Measurements from ENCODE around the gene PRKCE.
A peak's percentile ranks its signal among the peaks of the same experiment; 100 is the strongest.

The PRKCE gene

DNA sequence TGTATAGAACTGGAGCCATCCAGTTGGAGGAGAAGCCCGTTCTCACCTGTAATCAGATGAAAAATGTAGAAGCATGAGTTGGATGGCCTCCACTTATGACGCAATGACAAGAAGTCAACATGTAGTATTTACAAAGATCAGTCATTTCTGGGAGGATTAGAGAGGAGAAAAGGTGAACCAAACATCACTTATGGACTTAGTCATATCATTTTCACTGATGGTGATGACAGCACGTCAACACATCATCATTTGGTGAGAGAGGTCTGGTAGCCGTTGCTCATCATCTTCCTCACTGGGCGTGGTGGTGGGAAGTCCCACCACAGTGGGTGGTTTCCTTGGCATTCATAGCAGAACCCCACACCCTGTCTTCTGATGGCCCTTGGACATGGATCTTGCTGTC, 381.5 kb downstream of the PRKCE start:
- DNase-seq (ENCODE audit: low spot score) (peak; percentile 18), FAIRE-seq (no peak)

DNA sequence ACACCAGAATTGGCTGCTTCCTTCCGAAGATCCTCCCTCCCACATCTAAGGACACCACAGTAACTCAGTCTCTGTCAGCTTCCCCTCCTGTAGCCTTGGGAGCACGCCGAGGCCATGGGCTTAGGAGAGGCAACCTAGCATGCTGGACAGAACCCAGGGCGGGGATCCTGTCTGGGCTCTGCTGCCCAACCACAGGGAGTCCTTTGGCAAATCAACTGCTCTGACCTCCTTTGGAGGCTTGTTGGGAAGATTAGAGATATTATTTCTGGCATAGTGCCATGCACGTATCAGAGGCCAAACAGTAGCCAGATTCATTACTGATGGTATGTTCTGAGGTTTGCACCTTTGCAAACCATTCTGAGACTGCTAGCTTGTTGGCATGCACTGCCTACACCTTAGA, 383.1 kb downstream of the PRKCE start:
- DNase-seq (ENCODE audit: low spot score), result peak; percentile 11
- no peak for FAIRE-seq

DNA sequence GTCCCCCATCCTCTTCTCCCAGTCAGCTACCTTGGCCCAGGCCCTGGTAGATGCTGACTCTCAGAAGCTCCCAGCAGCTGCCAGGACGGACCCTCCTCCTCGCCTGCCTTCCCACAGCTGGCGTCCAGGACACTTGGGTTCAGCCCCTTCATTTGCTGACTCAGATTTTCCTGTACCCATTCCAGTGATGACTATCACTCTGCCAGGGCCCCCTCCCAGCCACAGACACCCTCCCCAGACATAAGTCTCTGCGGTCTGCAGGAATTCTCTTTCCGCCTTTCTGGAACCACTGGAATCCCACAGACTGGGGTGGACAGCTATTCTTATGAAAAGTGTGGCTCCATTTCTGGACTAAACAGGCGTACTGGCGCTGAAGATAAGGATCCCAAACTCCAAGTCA, 385.5 kb downstream of the PRKCE start:
- FAIRE-seq (no peak), DNase-seq (ENCODE audit: low spot score) (peak; percentile 41)

DNA sequence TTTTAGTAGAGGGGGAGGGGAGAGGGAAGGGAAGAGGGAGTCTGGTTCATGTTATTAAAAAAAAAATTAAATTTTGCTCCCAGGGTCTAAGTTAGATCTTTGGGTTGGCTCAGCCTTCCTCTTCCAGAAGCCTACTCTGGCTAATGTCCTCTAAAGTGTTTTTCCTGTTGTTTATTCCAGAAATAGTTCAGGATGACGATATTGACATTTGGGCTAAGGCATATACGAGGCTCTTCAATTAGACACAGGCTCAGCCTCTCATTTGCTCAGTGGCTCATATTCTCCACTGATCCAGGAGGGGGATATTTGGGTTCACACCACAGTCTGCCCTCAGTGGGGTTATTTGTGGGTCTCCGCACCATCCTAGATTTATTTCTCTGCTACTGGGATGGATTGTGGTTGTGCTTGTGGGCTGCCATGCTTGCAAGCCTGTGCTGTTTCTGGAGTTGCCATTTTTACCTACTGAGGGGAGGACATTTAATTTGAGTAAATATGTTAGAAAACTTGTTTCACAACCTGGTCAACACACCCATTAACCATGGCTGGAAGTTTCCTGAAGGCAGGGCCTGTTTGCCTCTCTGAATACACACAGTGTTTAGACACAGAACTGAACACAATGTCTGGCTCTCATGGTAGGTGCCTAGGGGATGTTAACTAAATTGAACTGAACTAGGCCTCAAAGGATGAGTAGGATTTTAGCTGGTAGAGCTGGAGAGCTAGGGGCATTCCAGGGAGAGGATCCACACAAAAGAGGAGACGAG, 388.2 kb downstream of the PRKCE start:
- DNase-seq (ENCODE audit: low spot score) (no peak), FAIRE-seq (no peak)

DNA sequence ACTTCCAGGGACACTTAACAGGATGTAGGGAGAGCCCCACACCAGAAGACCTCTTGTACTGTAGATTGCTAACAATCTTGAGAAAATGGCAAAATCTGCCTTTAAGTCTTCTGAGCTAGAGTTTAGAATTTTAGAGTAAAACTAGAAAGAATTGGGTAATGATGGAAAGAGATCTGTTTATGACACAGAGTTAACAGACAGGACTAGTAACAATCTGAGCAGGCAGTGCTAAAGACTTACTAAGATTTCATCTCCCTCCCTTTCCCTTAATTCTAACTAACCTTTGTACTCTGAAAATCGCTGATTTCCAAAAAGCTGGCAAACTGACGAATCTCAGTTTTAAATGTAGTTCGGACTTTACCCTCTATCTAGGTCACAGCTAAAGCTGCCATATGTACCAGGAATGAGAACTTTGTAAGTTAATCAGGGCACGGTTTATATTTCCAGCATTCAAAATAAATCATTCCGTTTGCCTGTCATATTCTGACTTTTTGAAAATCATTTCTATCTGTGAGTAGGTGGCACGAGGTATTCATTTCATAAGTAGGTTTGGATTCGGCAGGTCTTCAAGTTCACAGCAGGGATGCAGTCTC, 389.2 kb downstream of the PRKCE start:
- FAIRE-seq, result no peak
- DNase-seq (ENCODE audit: low spot score), result no peak

DNA sequence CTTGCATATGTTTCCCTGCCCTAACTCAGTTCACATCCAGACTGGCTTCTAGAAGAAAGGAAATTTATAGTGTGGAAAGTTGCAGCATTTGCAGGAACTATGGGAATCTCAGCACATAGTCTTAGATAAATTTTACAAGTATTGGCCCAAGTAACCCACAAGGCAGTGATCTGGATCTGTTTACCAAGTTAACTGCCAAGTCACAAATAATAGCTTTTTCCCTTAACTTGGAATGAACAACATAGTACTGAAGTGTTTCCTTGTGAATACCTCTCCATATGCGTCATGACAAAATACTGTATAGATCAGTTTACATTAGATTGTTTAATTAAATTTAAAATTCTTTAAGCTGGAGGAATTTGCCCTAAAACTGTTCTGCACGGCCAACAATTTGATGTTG, 390.0 kb downstream of the PRKCE start:
- DNase-seq (ENCODE audit: low spot score) (no peak), FAIRE-seq (no peak)

DNA sequence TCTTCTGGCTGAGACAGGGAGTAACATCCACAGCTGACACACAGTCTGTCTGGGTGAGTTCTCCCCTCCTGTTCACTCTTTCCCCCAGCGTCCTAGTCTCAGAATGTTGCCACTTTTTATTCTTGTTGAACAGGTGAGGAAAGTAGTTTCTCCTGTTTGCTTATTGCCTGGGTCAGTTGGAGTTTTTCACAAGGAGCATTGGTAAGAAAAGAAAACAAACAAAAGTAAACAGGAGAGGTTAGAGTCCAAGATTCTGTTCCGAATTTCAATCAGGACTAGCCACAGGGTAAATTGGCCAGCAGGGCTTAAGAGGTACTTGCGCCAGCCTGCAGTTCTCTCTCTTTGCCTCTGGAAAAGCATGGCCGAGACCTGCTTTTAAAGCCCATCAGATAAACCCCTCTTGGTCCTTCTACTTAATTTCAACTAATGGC, 390.7 kb downstream of the PRKCE start:
- FAIRE-seq (no peak), DNase-seq (ENCODE audit: low spot score) (no peak)

DNA sequence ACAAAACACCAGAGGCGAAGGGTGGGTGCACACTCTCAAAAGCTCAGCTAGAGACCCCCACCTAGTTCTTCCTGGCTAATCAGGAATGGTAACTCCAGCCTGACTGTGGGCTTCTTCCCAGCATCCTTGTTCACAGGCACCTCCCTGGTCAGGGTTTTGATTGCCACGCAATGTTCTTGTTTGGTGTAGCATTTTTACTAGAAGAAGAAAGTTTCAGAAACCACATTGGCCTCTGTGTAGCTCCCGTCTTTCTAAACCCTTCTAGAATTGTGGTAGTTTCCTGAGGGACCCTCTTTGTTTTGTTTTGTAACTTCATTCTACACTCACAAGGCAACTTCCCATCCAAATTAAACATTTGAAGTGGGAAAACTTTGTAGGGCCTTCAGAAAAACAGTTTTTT, 391.2 kb downstream of the PRKCE start:
- FAIRE-seq (no peak), DNase-seq (ENCODE audit: low spot score) (no peak)

DNA sequence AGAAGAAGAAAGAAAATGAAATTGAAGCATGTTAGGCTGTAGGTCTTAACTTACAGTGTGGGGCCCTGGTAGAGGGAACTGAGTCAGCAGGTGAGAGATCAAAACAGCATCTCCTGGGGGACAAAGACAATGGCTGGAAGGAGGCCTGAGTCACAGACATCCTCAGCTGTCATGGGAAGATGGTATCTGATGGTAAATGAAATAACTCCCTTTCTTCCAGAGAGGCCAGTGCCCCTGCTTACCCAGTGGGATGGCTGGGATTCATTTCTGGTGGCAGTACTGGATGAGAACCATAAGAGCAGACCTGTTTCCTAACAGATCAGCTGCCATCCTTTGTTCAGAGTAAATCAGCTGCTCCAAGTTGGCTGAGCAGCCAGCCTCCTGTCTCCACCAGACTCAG, 394.4 kb downstream of the PRKCE start:
- DNase-seq (ENCODE audit: low spot score) (no peak), FAIRE-seq (no peak)

DNA sequence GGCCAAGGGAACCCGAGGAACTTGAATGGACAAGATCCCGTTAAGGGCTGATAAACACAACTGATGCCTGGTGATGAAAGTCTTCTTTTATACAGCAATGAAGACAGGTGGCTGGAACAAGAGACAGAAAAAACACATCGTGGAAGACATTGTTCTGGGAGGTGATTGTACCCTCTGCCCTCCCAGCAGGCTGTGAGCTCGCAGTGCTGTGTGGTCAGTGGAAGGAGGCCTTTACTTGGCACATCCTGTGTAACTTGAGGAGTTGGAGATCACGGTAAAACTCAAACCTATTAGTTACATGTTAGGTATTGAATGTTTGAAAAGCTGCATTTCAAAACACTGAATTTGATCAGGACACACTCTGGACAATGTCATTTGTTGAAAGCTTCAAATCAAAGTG, 395.8 kb downstream of the PRKCE start:
- DNase-seq (ENCODE audit: low spot score) (no peak), FAIRE-seq (no peak)

DNA sequence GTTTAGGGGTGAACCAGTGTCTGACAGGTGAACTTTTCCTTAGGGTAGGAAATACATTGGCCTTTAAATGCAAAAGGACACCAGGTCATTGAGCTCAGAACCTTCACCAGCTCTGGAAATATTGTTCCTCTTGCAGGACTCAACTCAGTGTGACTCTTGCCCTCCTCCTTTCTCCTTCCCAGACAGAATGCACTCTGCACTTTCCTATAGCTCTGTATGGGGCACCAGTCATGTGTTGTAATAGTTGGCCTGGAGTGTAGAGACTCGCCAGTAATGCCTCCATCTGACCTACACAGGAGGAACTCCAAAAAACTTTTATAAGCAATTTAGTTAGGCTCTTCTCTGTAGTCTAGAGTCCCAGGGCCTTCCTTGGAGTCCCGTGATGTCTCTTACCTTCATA, 397.2 kb downstream of the PRKCE start:
- FAIRE-seq (no peak), DNase-seq (ENCODE audit: low spot score) (no peak)

DNA sequence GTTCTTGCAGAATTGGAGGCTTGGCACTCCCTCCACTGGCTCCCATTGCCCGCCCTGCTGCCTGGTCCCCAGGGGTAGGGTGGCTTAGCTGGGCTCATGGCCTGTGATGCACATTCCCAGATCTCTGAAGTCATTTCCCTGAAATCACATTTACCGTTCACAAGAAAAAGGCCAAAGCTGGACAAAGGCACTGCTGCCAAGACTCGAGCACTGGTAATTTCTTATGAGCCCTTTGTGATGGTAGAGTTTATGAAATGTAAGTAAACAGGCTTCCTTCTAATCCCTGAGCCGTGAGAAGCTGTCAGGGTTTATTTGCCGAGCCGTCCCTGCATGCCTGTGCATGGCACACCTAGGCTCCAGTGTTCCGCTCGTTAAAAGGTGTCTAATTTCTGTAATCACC, 398.6 kb downstream of the PRKCE start:
- FAIRE-seq (no peak), DNase-seq (ENCODE audit: low spot score) (no peak)

DNA sequence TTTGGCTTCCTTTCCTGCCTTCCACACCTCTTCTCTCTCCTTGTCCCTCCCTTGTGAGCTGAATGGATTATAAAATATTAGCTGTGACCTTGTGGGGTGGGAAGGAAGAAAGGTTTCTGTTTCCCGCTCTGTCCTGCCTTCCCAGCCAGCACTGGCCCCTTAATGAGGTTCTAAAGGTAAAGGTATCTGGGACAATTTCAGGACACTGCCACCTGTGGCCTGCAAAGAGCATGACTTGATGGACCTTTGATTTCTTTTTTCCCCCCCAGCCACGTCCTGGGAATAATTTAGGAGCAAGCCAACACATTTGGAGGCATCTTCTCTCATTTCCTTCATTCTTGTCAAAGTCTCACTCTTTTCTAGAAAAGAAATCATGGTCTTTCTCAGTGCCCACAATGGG, 399.0 kb downstream of the PRKCE start:
- FAIRE-seq, result no peak
- no peak for DNase-seq (ENCODE audit: low spot score)

DNA sequence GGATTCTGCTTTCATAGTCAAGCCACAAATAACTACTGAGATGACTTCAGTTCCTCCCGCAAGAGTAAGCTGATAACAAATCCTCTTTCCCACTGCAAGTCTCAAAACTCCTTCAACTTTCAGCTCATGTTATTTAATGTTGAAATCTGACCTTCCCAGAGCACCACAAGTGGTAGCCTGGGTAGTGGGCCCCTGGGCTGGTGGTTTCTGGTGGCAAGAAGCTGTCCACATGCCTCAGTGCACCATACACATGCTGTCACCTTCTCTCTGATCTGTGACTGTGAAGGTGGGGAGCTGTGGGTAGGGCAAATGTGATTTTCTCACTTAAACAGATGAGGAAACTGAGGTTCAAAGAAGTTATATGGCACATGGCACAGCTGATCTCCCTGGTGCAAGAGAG, 399.6 kb downstream of the PRKCE start:
- no peak for DNase-seq (ENCODE audit: low spot score)
- no peak for FAIRE-seq

DNA sequence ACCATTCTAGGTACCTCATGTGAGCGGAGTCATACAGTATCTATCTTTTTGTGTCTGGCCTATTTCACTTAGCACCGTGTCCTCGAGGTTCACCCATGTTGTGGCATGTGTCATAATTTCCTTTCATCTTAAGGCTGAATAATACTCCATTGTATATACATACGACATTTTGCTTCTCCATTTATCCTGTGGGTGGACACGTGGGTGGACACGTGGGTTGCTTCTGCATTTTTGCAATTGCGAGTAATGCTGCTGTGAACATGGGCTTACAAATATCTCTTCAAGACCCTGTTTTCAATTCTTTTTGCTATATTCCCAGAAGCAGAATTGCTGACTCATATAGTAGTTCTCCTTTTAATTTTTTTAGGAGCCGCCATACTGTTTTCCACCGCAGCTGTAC, 402.1 kb downstream of the PRKCE start:
- no peak for DNase-seq (ENCODE audit: low spot score)
- no peak for FAIRE-seq

DNA sequence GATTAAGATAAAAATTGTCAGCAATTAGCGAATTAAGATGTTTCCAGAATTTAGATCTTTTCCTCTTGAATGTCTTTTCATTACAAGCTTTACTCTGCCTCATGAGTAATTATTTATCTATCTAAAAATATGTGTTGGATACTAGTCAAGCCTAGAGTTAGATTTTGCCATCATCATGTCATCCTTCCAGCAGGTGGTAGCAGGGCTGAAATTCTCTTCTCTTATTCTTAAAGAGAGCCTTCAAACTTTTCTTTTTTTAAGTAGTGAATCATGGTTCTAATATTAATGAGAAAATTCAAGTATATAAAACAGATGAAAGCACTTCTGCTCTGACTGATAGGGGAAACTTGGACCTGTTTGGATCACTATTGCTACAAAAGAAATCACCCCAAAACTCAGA, 405.1 kb downstream of the PRKCE start:
- FAIRE-seq (no peak), DNase-seq (ENCODE audit: low spot score) (no peak)

DNA sequence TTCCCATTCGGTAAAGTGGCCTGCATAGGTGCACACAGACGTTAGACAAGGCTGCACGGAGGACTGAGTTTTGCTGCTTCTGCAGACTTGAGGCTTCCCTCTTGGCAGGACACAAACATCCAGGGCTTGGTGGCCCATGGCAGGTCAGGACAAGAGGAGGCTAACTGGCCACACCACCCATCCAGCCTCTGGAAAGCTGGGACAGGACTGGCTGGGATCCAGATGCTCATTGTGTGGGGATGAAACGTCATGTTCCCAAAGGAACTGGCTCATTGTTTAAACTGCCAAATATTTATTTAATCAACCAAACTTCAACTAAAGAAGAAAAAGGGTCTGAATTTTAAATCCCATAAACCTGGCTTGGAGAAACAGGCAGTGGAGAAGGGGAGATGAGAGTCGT, 406.7 kb downstream of the PRKCE start:
- no peak for FAIRE-seq

DNA sequence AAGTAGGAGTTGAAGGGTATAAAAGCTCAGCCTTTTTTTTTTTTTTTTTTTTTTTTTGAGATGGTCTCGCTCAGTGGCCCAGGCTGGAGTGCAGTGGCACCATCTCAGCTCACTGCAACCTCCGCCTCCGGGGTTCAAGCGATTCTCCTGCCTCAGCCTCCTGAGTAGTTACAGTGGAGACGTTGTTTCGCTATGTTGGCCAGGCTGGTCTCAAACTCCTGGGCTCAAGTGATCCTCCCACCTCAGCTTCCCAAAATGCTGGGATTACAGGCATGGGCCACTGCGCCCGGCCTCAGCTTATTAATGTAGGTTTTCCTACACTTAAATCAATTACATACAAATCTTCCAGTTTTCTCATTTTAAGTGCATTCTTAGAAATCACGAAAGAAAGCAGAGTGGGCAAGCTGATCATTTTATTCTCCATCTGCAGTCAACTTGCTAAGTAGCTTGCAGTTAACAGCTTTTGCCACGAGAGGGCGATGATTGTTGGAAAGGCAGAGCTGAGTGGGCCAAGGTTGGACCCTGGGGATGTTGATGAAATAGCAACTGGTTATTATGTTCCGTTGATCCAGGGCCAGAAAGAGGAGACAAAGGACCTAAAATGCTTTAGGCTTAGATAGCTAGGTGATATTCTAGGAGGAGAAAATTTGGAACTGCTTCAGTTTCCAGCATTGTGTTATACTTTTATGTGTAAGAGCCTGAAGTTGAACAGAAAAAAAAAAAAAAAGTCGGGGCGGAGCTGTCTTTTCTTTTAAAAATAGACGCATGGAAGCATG, 411.4 kb downstream of the PRKCE start:
- FAIRE-seq, result peak; percentile 57
- peak; percentile 53 for DNase-seq (ENCODE audit: low spot score)

More for the DNA sequence above, 406.7 kb downstream of the PRKCE start:
- no peak for DNase-seq (ENCODE audit: low spot score)

DNA sequence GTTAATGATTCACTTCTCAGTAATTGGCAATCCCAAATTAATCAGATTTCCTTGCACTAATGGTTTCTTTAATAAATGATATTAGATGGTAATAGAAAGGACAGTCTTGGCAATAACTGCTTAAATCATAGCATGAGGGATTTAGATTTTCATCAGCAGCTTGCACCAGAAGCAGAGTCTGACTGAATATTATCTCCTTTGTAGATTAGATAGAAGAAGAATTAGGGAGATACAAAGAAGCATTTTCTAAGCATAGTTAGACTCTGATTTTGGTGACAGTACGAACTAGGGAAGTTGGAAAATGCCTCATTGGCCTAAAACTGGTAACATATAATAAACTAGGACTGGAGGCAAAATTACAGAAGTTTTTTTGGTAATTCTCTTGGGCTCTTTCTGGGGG, 412.9 kb downstream of the PRKCE start:
- DNase-seq (ENCODE audit: low spot score) (no peak), FAIRE-seq (no peak)

DNA sequence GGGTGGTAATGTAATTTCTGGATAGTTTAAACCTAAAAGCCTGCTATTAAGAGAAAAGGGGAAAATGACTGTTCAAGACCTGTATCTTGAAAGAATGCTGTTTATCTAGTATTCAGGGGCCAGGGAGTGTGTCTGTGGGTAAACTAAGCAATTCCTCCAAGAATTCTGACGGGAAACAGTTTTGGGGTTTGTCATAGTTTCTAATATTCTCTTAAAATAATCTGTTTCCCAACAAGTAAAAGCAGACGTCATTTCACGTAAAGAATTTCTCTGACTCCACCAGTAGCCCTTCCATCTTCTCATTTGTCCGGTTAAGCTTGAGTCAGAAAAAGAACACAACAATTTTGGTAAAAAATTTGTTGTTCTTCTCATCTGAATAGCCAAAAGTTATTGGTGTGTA, 413.7 kb downstream of the PRKCE start:
- FAIRE-seq (no peak), DNase-seq (ENCODE audit: low spot score) (no peak)

DNA sequence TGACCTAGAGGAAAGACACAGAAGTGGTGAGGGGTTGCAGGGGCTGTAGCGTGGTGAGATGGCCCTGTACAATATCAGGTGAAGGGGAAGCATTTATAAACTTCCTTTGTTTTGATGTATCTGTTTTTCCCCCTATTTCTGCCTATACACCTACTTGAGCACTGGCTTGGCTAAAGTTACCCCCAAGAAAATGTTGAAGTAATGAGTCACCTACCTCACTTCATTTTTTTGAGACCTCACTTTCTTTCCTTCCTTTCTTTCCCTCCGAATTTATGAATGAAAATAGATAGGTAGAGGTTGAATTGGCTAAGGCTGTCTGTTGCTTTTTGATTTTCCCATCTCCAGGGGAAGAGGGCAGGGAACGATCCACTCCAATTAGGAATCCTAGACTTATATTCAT, 414.6 kb downstream of the PRKCE start:
- FAIRE-seq (peak; percentile 44), DNase-seq (ENCODE audit: low spot score) (peak; percentile 20)

DNA sequence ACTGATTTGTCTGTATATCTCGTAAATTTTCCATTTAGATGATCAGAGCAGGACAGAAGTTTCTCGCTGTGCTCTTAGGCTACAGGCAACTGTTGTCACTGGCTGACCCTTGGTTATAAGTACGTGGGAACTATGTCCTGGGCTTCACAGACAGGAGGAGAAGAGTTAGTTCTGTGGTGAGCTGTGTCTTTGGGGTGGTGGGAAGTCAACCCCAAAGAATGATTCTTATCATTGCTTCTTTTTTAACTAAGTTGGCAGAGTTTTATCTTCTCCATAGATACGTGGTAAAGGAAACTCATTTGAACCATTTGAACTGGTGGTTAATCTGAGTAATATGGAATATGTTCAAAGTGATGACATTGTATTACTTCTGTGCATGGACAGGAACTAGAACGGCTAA, 415.1 kb downstream of the PRKCE start:
- DNase-seq (ENCODE audit: low spot score), result peak; percentile 21
- FAIRE-seq, result no peak

DNA sequence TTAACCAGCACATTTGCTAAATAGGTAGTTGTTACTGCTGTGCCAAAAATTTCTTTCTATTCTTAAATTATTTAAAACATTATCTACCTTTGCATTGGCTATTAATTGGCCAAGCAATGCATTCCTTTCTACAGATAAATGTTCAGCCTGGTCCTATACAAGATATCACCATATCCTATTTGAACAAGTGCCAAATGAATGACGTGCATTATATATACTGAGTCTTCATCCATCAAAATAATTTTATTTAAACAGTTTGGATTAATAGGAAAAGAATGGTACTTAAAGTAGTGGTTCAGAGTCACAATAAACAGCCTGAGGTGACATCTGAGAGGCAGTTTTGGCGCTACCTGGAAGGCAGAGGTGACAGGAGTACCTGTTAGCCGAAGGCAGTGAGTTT, 415.6 kb downstream of the PRKCE start:
- FAIRE-seq (no peak), DNase-seq (ENCODE audit: low spot score) (no peak)
